GM12873 (cell line): ENCODE results near the gene UACA.

Experiments
- TF ChIP-seq, protein P1 (sequence below): IDR thresholded peaks from 2 replicates; pipeline ENCODE4 v1.5.1; 2012; ENCODE audit warnings: low read depth, mild to moderate bottlenecking, moderate library complexity, low read length, control low read depth; ENCODE audit not compliant: insufficient read depth; ENCODE audit errors: missing control alignments

UACA gene

DNA sequence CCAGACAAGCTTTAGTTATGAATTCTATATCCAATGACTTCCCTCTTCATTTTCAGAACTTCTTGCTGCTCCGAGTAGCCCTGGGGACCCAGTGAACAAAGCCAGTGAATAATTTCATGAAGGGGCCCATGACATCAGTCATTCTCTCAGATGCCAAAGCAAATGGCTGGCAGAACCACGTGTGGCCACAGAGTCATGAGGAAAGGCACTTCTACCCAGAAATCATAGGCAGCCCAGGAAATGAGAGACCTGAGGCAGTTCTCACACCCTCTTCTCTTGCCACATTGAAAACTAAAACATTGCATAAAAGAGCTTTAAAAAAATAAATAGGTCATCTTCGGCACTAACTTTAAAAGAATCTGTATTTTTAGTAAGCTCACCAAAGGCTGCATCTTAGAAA lies 4.3 kb upstream of the UACA start:
- TF ChIP-seq, protein P1, sequence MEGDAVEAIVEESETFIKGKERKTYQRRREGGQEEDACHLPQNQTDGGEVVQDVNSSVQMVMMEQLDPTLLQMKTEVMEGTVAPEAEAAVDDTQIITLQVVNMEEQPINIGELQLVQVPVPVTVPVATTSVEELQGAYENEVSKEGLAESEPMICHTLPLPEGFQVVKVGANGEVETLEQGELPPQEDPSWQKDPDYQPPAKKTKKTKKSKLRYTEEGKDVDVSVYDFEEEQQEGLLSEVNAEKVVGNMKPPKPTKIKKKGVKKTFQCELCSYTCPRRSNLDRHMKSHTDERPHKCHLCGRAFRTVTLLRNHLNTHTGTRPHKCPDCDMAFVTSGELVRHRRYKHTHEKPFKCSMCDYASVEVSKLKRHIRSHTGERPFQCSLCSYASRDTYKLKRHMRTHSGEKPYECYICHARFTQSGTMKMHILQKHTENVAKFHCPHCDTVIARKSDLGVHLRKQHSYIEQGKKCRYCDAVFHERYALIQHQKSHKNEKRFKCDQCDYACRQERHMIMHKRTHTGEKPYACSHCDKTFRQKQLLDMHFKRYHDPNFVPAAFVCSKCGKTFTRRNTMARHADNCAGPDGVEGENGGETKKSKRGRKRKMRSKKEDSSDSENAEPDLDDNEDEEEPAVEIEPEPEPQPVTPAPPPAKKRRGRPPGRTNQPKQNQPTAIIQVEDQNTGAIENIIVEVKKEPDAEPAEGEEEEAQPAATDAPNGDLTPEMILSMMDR = no peak

DNA sequence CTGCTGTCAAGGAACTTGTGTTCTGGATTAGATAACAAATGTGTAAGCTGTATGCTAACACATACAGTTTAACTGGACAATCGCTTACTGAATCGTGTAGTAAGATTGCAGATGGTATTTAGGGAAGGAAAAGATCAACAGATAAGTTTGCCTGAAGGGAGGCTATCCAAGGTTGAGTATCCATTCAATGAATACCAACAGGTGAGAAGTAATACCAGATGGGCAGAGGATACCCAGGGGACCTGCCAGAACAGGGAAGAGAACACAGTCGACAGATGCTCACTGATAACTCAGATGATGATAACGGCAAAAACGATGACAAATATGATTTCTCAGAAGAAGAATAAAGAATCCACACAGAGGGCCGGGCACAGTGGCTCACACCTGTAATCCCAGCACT lies 3.2 kb upstream of the UACA start:
- TF ChIP-seq, protein P1 = no peak

DNA sequence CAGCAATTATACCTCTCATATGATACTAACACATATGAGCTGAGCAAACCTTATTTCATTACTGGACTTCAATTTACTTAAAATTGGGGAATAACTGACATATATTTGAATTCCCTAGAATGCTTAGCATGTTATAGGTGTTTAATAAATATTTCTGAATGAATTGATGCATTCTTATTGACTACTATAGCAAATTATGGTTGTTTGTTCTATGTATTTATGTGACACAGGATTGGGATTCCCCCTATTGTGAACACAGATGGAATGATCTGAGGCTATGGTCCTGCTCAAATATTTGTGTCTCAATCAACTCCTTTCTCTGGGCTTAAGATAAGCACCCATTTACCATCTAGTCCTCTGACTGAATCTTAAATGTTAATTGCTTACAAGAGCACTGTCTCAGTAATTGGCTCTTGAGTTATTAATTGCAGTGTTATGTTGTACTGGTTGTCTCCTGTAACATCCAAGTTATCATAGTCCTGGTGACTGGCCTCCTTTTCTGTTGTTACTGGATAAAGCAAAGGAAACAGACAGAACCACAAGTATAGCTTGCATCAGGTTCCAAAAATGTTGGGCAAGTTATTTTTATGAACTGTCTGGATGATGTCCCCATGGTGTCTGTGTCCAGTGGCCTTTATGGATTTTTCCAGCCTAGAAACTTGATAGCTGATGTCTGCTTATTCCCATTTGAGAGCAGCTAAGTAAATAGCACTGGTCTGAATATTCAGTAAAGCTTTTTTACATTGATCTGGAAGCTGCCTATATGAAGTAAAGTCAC lies 2.3 kb upstream of the UACA start:
- TF ChIP-seq, protein P1 = no peak

DNA sequence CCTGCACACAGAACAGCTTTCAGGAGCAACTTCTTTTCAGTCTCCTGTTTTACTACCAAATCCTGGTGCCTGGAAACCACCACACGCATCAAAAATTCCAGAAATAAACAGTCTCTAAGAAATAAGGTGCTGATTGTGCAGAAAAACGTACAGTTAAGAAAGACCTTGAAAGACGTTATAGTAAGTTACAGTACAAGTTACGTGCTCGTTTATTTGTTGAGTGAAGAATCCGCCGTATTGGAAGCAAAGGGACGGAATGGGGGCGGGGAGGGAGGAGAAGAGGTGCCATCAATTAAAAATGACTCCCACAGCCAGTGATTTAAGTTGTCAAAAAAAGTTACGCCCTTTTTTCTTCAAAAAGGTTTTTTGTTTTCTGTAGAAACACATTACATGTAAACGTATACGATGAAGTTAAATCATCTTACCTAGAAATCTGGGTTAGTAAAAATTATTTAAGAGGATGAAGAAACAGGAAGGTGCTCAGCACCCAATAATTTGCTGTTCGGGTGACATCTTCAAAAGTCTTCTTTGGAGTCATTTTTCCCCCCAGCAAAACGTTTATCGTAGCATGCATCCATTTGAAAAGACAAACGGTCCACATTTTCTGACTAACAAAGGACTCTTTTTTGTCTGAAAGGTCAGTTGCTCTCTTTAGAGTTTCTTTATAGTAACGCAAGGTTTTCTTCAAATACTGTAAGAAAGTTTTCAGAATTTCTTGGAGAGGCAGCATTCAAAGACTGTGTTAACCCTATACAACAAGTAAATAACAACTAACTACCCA lies 782 bp upstream of the UACA start:
- TF ChIP-seq, protein P1 = no peak

DNA sequence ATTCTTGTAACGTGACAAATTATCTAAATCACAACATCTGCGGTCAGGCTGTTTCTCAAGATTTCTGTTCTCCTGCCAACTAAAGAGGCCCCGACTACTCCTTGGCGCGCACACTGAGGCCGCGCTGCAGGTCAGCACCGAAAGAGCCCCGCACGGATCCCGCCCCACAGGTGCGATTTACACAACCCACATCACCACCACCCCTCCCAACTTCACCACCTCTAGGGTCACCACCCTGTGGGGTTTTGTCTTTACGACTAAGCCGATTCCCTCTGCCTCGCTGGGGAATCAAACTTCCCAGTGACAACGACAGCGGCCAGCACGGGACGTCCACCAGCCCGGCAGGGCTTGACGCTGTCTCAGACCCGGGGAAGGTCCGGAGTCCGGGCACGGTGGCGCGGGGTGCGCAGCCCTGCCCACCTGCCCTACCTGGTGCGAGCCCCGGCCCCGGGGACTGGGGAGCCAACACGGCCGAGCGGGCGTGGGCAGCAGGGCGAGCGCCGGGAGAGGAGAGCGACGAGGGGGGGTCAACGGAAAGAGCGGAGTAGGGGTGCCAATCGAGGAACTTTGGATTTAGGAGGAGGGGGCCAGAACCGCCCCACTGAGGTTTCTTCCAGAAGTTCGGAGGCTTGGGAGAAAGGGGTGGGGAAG lies 764 bp downstream of the UACA start:
- TF ChIP-seq, protein P1 = no peak

DNA sequence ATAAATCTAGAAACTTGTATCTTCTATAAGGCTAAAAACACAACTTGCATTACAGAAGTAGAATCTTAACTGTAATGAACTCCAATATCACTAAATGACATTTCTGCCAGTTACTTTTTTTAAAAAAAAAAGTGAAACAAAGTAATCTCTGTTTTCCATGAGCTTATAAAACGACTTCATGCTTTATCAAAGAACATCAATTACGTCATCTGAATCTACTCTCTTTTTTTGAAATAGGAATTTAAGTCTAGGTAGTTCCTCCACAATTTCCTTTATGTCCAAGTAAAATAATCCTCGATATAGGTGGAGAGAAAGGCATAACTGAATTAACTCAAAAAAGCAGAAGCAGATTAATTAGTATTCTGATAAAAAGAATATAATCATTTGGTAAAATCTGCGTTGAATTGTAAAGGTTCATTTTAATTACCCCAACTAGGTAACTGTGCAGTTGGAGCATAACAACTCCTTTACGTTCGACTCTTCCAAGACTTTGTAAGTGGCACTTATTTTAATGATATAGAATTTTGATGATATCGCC lies 1.4 kb downstream of the UACA start:
- TF ChIP-seq, protein P1 = no peak

DNA sequence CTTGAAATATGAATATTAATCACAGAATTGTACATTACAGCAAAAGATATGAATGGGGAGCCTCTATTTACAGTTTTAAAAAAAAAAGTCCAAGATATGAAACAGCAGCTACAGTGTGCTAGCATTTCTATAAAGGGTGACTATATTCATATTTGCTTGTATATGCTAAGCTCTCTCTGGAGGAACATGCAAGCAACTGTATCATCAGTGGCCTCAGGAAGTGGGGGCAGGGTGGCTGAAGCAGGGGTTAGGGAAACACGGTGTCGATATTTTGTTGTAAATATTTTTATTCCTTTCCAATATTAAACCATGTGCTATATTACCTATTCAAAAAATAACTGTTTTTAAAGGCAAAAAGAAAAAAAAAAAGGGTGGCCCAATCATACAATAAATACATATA lies 2.3 kb downstream of the UACA start:
- TF ChIP-seq, protein P1 = no peak
